H9 (cell line): Measurements from ENCODE around the gene PRSS21. TPM values are rescaled to one million over a fixed set of nuclear protein-coding genes. Genes with fewer than 3 reads are reported as not detected.

Source experiments
- DNase-seq: peaks from one replicate; pipeline ENCODE4 v3.0.0-alpha.2; 2017
- H2AFZ ChIP-seq: one replicate; pipeline ENCODE4 v1.6.1; 2013; ENCODE audit warnings: mild to moderate bottlenecking, low read length, control low read depth, moderate library complexity
- H2AK5ac ChIP-seq: 2 replicates; pipeline ENCODE4 v1.6.1; 2013; ENCODE audit warnings: low read length, control low read depth, mixed read lengths; ENCODE audit not compliant: insufficient read length
- H2BK120ac ChIP-seq: one replicate; pipeline ENCODE4 v1.6.1; 2013; ENCODE audit warnings: low read depth, mild to moderate bottlenecking, low read length, control low read depth, inconsistent platforms; ENCODE audit not compliant: poor library complexity, severe bottlenecking
- H2BK12ac ChIP-seq: 2 replicates; pipeline ENCODE4 v1.6.1; 2013; ENCODE audit warnings: low read length, control low read depth, mixed read lengths, low read depth; ENCODE audit not compliant: insufficient read length
- H2BK15ac ChIP-seq: 2 replicates; pipeline ENCODE4 v1.6.1; 2013; ENCODE audit warnings: low read depth, low read length, control low read depth
- H2BK20ac ChIP-seq: one replicate; pipeline ENCODE4 v1.6.1; 2013; ENCODE audit warnings: low read depth, mild to moderate bottlenecking, low read length, control low read depth, inconsistent platforms; ENCODE audit not compliant: poor library complexity, severe bottlenecking
- H2BK5ac ChIP-seq: 2 replicates; pipeline ENCODE4 v1.6.1; 2013; ENCODE audit warnings: low read length, control low read depth, mixed read lengths; ENCODE audit not compliant: insufficient read length
- H3K14ac ChIP-seq: 2 replicates; pipeline ENCODE4 v1.6.1; 2013; ENCODE audit warnings: low read length, control low read depth; ENCODE audit not compliant: insufficient read depth
- H3K18ac ChIP-seq: 2 replicates; pipeline ENCODE4 v1.6.1; 2013; ENCODE audit warnings: low read depth, mild to moderate bottlenecking, mixed read lengths, low read length, control low read depth; ENCODE audit not compliant: insufficient read length
- H3K23ac ChIP-seq: 2 replicates; pipeline ENCODE4 v1.6.1; 2013; ENCODE audit warnings: low read length, control low read depth, mixed read lengths, low read depth; ENCODE audit not compliant: insufficient read length
- H3K23me2 ChIP-seq: 2 replicates; pipeline ENCODE4 v1.6.1; 2013; ENCODE audit warnings: low read depth, mild to moderate bottlenecking, mixed read lengths, low read length, control low read depth; ENCODE audit not compliant: insufficient read length, poor library complexity, severe bottlenecking
- H3K27ac ChIP-seq: 2 replicates; pipeline ENCODE4 v1.5.1; 2013; ENCODE audit warnings: low read length, control low read depth, mixed read lengths, low read depth; ENCODE audit not compliant: insufficient read length
- H3K27me3 ChIP-seq: 2 replicates; pipeline ENCODE4 v1.6.1; 2013; ENCODE audit warnings: low read length, control low read depth, inconsistent platforms; ENCODE audit not compliant: insufficient read depth
- H3K4ac ChIP-seq: 2 replicates; pipeline ENCODE4 v1.6.1; 2013; ENCODE audit warnings: low read depth, mild to moderate bottlenecking, control low read depth, inconsistent platforms, low read length, moderate library complexity
- H3K4me1 ChIP-seq: 2 replicates; pipeline ENCODE4 v1.6.1; 2013; ENCODE audit warnings: low read length, control low read depth, inconsistent platforms; ENCODE audit not compliant: insufficient read depth
- H3K4me2 ChIP-seq: 2 replicates; pipeline ENCODE4 v1.6.1; 2013; ENCODE audit warnings: low read length, control low read depth, mixed read lengths; ENCODE audit not compliant: insufficient read length, insufficient read depth
- H3K56ac ChIP-seq: 2 replicates; pipeline ENCODE4 v1.6.1; 2013; ENCODE audit warnings: low read depth, mild to moderate bottlenecking, mixed read lengths, low read length, control low read depth; ENCODE audit not compliant: insufficient read length
- H3K79me1 ChIP-seq: 2 replicates; pipeline ENCODE4 v1.6.1; 2013; ENCODE audit warnings: low read depth, mild to moderate bottlenecking, moderate library complexity, low read length, control low read depth, inconsistent platforms; ENCODE audit not compliant: insufficient read depth, poor library complexity, severe bottlenecking
- H3K79me2 ChIP-seq: 2 replicates; pipeline ENCODE4 v1.6.1; 2013; ENCODE audit warnings: low read length, control low read depth, inconsistent platforms; ENCODE audit not compliant: insufficient read depth
- H3K9ac ChIP-seq: 2 replicates; pipeline ENCODE4 v1.6.1; 2013; ENCODE audit warnings: low read length, control low read depth, mixed read lengths; ENCODE audit not compliant: insufficient read length; ENCODE audit errors: extremely low read depth
- H3K9me3 ChIP-seq: one replicate; pipeline ENCODE4 v1.6.1; 2013; ENCODE audit warnings: low read depth, low read length, inconsistent platforms; ENCODE audit not compliant: control insufficient read depth
- H3T11ph ChIP-seq: one replicate; pipeline ENCODE4 v1.6.1; 2013; ENCODE audit warnings: mild to moderate bottlenecking, low read length, control low read depth, inconsistent platforms
- H4K20me1 ChIP-seq: one replicate; pipeline ENCODE4 v1.6.1; 2013; ENCODE audit not compliant: control insufficient read depth, insufficient read length, insufficient read depth
- H4K5ac ChIP-seq: 2 replicates; pipeline ENCODE4 v1.6.1; 2013; ENCODE audit warnings: low read depth, mild to moderate bottlenecking, mixed read lengths, low read length, control low read depth; ENCODE audit not compliant: insufficient read length
- H4K8ac ChIP-seq: replicated peaks from 2 replicates; pipeline ENCODE4 v1.6.1; 2013; ENCODE audit warnings: low read length, control low read depth, mixed read lengths, low read depth; ENCODE audit not compliant: insufficient read length
- H4K91ac ChIP-seq: 2 replicates; pipeline ENCODE4 v1.6.1; 2013; ENCODE audit warnings: low read depth, mild to moderate bottlenecking, moderate library complexity, mixed read lengths, low read length, control low read depth; ENCODE audit not compliant: insufficient read length
- H3K27ac Mint-ChIP-seq, 3 experiments: 2 replicates in 2 of 3; 3 replicates in 1 of 3; pipeline ENCODE4 v1.8.0; 2020 to 2021; ENCODE audit warnings: mixed read lengths in 3 of 3, mild to moderate bottlenecking in 1 of 3, moderate library complexity in 1 of 3
- H3K27me3 Mint-ChIP-seq: 2 replicates; pipeline ENCODE4 v1.8.0; 2021; ENCODE audit warnings: low read depth, mild to moderate bottlenecking, moderate library complexity, mixed read lengths
- H3K36me3 Mint-ChIP-seq, 3 experiments: 2 replicates in 2 of 3; 3 replicates in 1 of 3; pipeline ENCODE4 v1.8.0; 2020 to 2021; ENCODE audit warnings: low read depth in 3 of 3, mixed read lengths in 3 of 3; ENCODE audit not compliant: insufficient read depth in 1 of 3
- H3K4me1 Mint-ChIP-seq, 2 experiments: 2 replicates each; pipeline ENCODE4 v1.8.0; 2020; ENCODE audit warnings: mixed read lengths in 2 of 2
- H3K4me3 Mint-ChIP-seq, 2 experiments: 2 replicates in 1 of 2; 3 replicates in 1 of 2; pipeline ENCODE4 v1.8.0; 2020 to 2021; ENCODE audit warnings: mild to moderate bottlenecking in 2 of 2, mixed read lengths in 2 of 2, moderate library complexity in 1 of 2
- H3K9me3 Mint-ChIP-seq, 2 experiments: 2 replicates in 1 of 2; 3 replicates in 1 of 2; pipeline ENCODE4 v1.8.0; 2020; ENCODE audit warnings: mild to moderate bottlenecking in 2 of 2, mixed read lengths in 2 of 2, moderate library complexity in 1 of 2
- WGBS: extraction: QIAGEN DNeasy Blood & Tissue Kit; methylation state at CpG from one replicate; pipeline ENCODE4 v1.1.7; 2013; ENCODE audit warnings: missing lambda C conversion rate, low lambda C conversion rate, mixed read lengths; ENCODE audit not compliant: insufficient read length; ENCODE audit errors: extremely low coverage; 5-methylcytosine and 5-hydroxymethylcytosine counted together
- total RNA-seq: library from RNA; stranded (reverse); gene quantifications from 2 replicates; pipeline ENCODE4 v1.2.1, GENCODE V29; 2021
- TF ChIP-seq, protein P1 (sequence below): fragments of 200-600 bp; sonication (generic); conservative IDR thresholded peaks from 3 replicates; pipeline ENCODE4 v1.8.0; 2021; ENCODE audit warnings: antibody characterized with exemption, mild to moderate bottlenecking

The PRSS21 gene
- total RNA-seq, 1 experiment from 2014 or later, result not detected

DNA sequence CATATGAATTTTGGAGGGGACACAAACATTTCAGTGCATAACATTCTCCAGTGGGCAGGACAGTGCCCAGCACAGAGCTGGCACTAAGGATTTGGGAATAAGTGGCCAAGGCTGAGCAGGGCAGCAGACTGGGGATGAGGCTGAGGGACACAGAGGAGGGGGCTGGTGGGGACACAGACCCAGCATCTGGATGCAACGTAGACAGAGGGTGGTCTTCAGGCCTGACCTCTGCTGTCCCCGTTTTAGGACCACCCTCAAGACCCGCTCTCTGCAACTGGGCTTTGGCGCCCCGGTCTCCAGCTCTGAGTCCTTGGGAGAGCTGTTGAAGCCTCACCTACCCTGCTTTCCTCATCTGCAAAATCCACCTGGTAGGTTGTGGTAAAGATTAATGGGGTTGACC, 26.4 kb upstream of the PRSS21 start:
- Histone ChIP-seq H4K91ac (no peak overlapping the region), H4K5ac (no peak overlapping the region), H3K56ac (no peak overlapping the region), H2BK120ac (no peak overlapping the region), H2BK12ac (no peak overlapping the region), H2AK5ac (no peak overlapping the region), H4K8ac (no peak overlapping the region), H3K9me3 (no peaks in the 10 kb centered on the region), H3K23ac (no peak overlapping the region), H3K18ac (no peak overlapping the region), H2BK15ac (no peak overlapping the region), H3K9ac (no peak overlapping the region), H3K79me1 (no peaks in the 10 kb centered on the region), H4K20me1 (no peaks in the 10 kb centered on the region), H3K23me2 (no peaks in the 10 kb centered on the region), H3T11ph (no peak overlapping the region), H3K79me2 (no peaks in the 10 kb centered on the region), H2AFZ (no peak overlapping the region), H3K14ac (no peak overlapping the region), H3K27ac (no peak overlapping the region), H3K4me2 (no peak overlapping the region), H3K4me1 (no peaks in the 10 kb centered on the region), H2BK5ac (no peak overlapping the region), H3K27me3 (no peaks in the 10 kb centered on the region), H2BK20ac (no peak overlapping the region), H3K4ac (no peak overlapping the region)
- H3K27me3 Mint-ChIP-seq, result peaks cover 32% of the 10 kb centered on the region
- H3K27ac Mint-ChIP-seq, result no peak overlapping the region
- H3K4me3 Mint-ChIP-seq, result no peak overlapping the region
- TF ChIP-seq, protein P1, sequence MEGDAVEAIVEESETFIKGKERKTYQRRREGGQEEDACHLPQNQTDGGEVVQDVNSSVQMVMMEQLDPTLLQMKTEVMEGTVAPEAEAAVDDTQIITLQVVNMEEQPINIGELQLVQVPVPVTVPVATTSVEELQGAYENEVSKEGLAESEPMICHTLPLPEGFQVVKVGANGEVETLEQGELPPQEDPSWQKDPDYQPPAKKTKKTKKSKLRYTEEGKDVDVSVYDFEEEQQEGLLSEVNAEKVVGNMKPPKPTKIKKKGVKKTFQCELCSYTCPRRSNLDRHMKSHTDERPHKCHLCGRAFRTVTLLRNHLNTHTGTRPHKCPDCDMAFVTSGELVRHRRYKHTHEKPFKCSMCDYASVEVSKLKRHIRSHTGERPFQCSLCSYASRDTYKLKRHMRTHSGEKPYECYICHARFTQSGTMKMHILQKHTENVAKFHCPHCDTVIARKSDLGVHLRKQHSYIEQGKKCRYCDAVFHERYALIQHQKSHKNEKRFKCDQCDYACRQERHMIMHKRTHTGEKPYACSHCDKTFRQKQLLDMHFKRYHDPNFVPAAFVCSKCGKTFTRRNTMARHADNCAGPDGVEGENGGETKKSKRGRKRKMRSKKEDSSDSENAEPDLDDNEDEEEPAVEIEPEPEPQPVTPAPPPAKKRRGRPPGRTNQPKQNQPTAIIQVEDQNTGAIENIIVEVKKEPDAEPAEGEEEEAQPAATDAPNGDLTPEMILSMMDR, result no peak
- no CpG with 5 or more reads among the region's 5 CpGs for WGBS
- no peaks in the 10 kb centered on the region for H3K36me3 Mint-ChIP-seq
- no peaks in the 10 kb centered on the region for H3K9me3 Mint-ChIP-seq
- no peak for DNase-seq
- H3K4me1 Mint-ChIP-seq, result peaks cover 2 to 19% of the 10 kb centered on the region in 2 experiments; a peak in 2 of 4 replicates
